Endodermal cell (in vitro differentiated cells): ENCODE measurements around the gene SPON1. TPM values are rescaled to one million over a fixed set of nuclear protein-coding genes. Genes with fewer than 3 reads are reported as not detected.

Source experiments
- DNase-seq: peaks from one replicate; pipeline ENCODE4 v3.0.0-alpha.2; 2017
- H3K27ac ChIP-seq: 2 replicates; pipeline ENCODE4 v1.5.1; 2013; ENCODE audit warnings: mild to moderate bottlenecking, low read depth, low read length, moderate library complexity
- H3K27me3 ChIP-seq: 2 replicates; pipeline ENCODE4 v1.6.1; 2013; ENCODE audit warnings: mild to moderate bottlenecking, low read length, moderate library complexity; ENCODE audit not compliant: insufficient read depth, control insufficient read depth, poor library complexity, severe bottlenecking
- H3K36me3 ChIP-seq: 2 replicates; pipeline ENCODE4 v1.7.0; 2013; ENCODE audit warnings: mild to moderate bottlenecking, low read length, moderate library complexity; ENCODE audit not compliant: control insufficient read depth, insufficient read depth
- H3K4me1 ChIP-seq: one replicate; pipeline ENCODE4 v1.7.0; 2013; ENCODE audit warnings: low read length; ENCODE audit not compliant: control insufficient read depth, insufficient read depth
- H3K4me3 ChIP-seq: 2 replicates; pipeline ENCODE4 v1.5.1; 2013; ENCODE audit warnings: mild to moderate bottlenecking, low read length, moderate library complexity
- H3K9ac ChIP-seq: 2 replicates; pipeline ENCODE4 v1.6.1; 2013; ENCODE audit warnings: mild to moderate bottlenecking, low read length, moderate library complexity; ENCODE audit not compliant: poor library complexity, severe bottlenecking; ENCODE audit errors: extremely low read depth
- H3K9me3 ChIP-seq: 2 replicates; pipeline ENCODE4 v1.6.1; 2013; ENCODE audit warnings: mild to moderate bottlenecking, low read length, moderate library complexity; ENCODE audit not compliant: control insufficient read depth
- H3K27ac Mint-ChIP-seq: 2 replicates; pipeline ENCODE4 v1.8.0; 2020; ENCODE audit warnings: mixed read lengths
- H3K27me3 Mint-ChIP-seq: 2 replicates; pipeline ENCODE4 v1.8.0; 2021; ENCODE audit warnings: mild to moderate bottlenecking, mixed read lengths; ENCODE audit not compliant: insufficient read depth
- H3K36me3 Mint-ChIP-seq: 2 replicates; pipeline ENCODE4 v1.8.0; 2020; ENCODE audit warnings: low read depth, mixed read lengths
- H3K4me1 Mint-ChIP-seq: 2 replicates; pipeline ENCODE4 v1.8.0; 2020; ENCODE audit warnings: mixed read lengths
- H3K4me3 Mint-ChIP-seq: 2 replicates; pipeline ENCODE4 v1.8.0; 2020; ENCODE audit warnings: mild to moderate bottlenecking, moderate library complexity, mixed read lengths
- H3K9me3 Mint-ChIP-seq: 2 replicates; pipeline ENCODE4 v1.8.0; 2020; ENCODE audit warnings: mild to moderate bottlenecking, mixed read lengths
- CTCF ChIP-seq: fragments of 200-600 bp; sonication (generic); conservative IDR thresholded peaks from 2 replicates; pipeline ENCODE4 v1.5.0; 2021; ENCODE audit warnings: antibody characterized with exemption, mild to moderate bottlenecking
- WGBS, 2 experiments: methylation state at CpG; one replicate each; pipeline versions ENCODE4 v1.1.5 to v1.1.7; 2013; ENCODE audit warnings: missing lambda C conversion rate in 2 of 2, mixed read lengths in 1 of 2; ENCODE audit not compliant: insufficient coverage in 1 of 2, insufficient read length in 1 of 2; 5-methylcytosine and 5-hydroxymethylcytosine counted together
- total RNA-seq, 2 donors: library from RNA; stranded (reverse); fragmentation: NEBNext Ultra II Directional in 1 of 2; extraction: Animal tissue kit (Norgen Biotek cat#: 25700) in 1 of 2; gene quantifications; 2 replicates in 1 of 2; 3 replicates in 1 of 2; pipeline ENCODE4 v1.2.1, GENCODE V29; 2021

The SPON1 gene
- total RNA-seq, 2 donors from 2014 or later, result 0.13 to 1.6 TPM

GRCh38 chr11:13962198-13962561, 343 bp upstream of the SPON1 start:
- no peak for DNase-seq
- no peak overlapping the region for H3K27ac ChIP-seq
- peaks cover 86% of the 10 kb centered on the region for H3K27me3 Mint-ChIP-seq
- H3K4me3 Mint-ChIP-seq, result peak overlapping the region; percentile 53
- no peak for TF ChIP-seq CTCF
- H3K4me1 ChIP-seq, result no peaks in the 10 kb centered on the region
- 32 to 40% methylated on average over 13 to 16 of the region's 16 CpGs for WGBS, 2 experiments
- no peak overlapping the region for H3K9ac ChIP-seq
- peak overlapping the region; percentile 74 for H3K4me3 ChIP-seq
- peaks cover 96% of the 10 kb centered on the region for H3K27me3 ChIP-seq
- no peaks in the 10 kb centered on the region for H3K36me3 ChIP-seq
- peaks cover 23% of the 10 kb centered on the region for H3K4me1 Mint-ChIP-seq
- H3K9me3 Mint-ChIP-seq, result no peaks in the 10 kb centered on the region
- no peak overlapping the region for H3K27ac Mint-ChIP-seq
- H3K9me3 ChIP-seq, result no peaks in the 10 kb centered on the region
- no peaks in the 10 kb centered on the region for H3K36me3 Mint-ChIP-seq

- H3K27me3 ChIP-seq, result peaks cover 97% of the 10 kb centered on the region
- peaks cover 85% of the 10 kb centered on the region for H3K27me3 Mint-ChIP-seq
These were observed 836 bp downstream of the SPON1 start for GRCh38 chr11:13963169-13963948.

More at GRCh38 chr11:13963169-13963948, 836 bp downstream of the SPON1 start:
- Histone ChIP-seq H3K4me3 (peak overlapping the region; percentile 74), H3K36me3 (no peaks in the 10 kb centered on the region), H3K4me1 (no peaks in the 10 kb centered on the region), H3K9ac (no peak overlapping the region), H3K9me3 (no peaks in the 10 kb centered on the region), H3K27ac (no peak overlapping the region)
- 2 to 4% methylated on average over 13 to 60 of the region's 60 CpGs for WGBS, 2 experiments
- Mint-ChIP-seq H3K4me3 (peak overlapping the region; percentile 53), H3K4me1 (peaks cover 23% of the 10 kb centered on the region), H3K27ac (no peak overlapping the region), H3K9me3 (no peaks in the 10 kb centered on the region), H3K36me3 (no peaks in the 10 kb centered on the region)
- TF ChIP-seq CTCF, result peak; percentile 25
- DNase-seq, result peak; percentile 82
